HUES48 (cell line): ENCODE data around the gene LGALS9.
"Not testable (repeated sequence)": the region's sequence is repeated elsewhere in the genome, so short reads cannot be mapped to it uniquely, and the experiment has no call there.

Experiments used
- H3K27ac ChIP-seq: one replicate; pipeline ENCODE4 v1.7.0; 2013; ENCODE audit warnings: low read depth, low read length, inconsistent platforms
- H3K27me3 ChIP-seq: 2 replicates; pipeline ENCODE4 v1.6.1; 2013; ENCODE audit warnings: mild to moderate bottlenecking, low read length; ENCODE audit not compliant: control insufficient read depth, insufficient read depth
- H3K36me3 ChIP-seq: 2 replicates; pipeline ENCODE4 v1.6.1; 2013; ENCODE audit warnings: low read length; ENCODE audit not compliant: control insufficient read depth, insufficient read depth
- H3K4me1 ChIP-seq: 2 replicates; pipeline ENCODE4 v1.6.1; 2013; ENCODE audit warnings: mild to moderate bottlenecking, low read length; ENCODE audit not compliant: control insufficient read depth, insufficient read depth
- H3K4me3 ChIP-seq: 2 replicates; pipeline ENCODE4 v1.5.1; 2013; ENCODE audit warnings: mild to moderate bottlenecking, low read depth, low read length
- H3K9ac ChIP-seq: 2 replicates; pipeline ENCODE4 v1.6.1; 2013; ENCODE audit warnings: mild to moderate bottlenecking, low read depth, low read length, moderate library complexity
- H3K9me3 ChIP-seq: 2 replicates; pipeline ENCODE4 v1.6.1; 2013; ENCODE audit warnings: low read length; ENCODE audit not compliant: control insufficient read depth, insufficient read depth

Gene LGALS9

DNA sequence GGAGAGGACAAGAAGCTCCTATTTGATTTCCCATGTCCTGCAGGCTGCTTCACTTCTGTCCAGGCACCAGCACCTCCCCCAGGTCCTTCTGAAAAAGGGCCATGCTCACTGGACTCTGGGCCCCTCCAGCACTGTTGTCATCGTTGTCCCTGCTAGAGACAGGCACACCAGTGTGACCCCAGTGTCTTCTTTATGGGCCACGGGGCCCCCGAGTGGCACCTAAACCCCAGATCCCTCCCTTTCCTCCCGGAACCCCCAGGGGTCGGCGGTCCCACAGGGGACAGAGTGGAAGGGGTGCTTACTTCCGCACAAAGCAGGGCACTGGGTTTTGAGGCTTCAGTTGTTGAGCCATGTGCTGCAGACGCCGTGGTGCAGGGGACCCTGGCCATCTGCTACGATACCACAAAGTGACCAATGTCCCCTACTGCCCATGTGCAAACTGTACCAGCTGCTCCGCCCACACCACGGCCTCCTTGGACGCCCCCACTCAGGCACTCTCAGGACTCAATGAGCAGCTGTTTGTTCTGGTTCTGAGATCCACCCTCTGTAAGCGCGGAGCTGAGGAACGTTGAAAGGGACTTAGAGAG, 24.6 kb downstream of the LGALS9 start:
- H3K27ac ChIP-seq, H3K27me3 ChIP-seq, H3K9me3 ChIP-seq, H3K4me3 ChIP-seq, H3K36me3 ChIP-seq, H3K9ac ChIP-seq, H3K4me1 ChIP-seq: not testable (repeated sequence)

DNA sequence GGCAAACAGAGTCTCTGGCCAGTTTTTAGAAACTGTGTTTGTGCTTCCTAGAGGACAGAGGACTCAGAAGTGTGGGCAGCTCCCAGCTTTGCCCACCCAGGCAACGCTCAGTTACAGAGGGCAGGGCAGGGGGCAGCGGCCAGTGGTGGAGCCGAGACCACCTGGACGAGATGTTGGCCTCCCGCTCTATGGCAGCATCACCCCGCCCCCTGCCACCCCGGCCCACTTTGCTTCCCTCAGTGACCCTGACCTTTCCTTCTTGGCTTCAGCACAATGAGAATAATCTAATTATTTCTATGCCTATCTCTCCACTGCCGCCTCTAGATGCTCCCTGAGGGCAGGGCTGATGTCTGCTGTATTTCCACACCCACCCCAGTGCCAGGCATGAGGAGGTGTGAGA, 25.6 kb downstream of the LGALS9 start:
- H3K9ac ChIP-seq, H3K4me1 ChIP-seq, H3K27me3 ChIP-seq, H3K36me3 ChIP-seq, H3K9me3 ChIP-seq, H3K27ac ChIP-seq, H3K4me3 ChIP-seq: not testable (repeated sequence)

GRCh38 chr17:27657620-27658019, 26.6 kb downstream of the LGALS9 start:
- no peaks in the 10 kb centered on the region for H3K36me3 ChIP-seq
- no peak overlapping the region for H3K9ac ChIP-seq
- H3K4me3 ChIP-seq, result no peak overlapping the region
- H3K4me1 ChIP-seq, result no peaks in the 10 kb centered on the region
- H3K27me3 ChIP-seq, result no peaks in the 10 kb centered on the region
- no peaks in the 10 kb centered on the region for H3K9me3 ChIP-seq
- H3K27ac ChIP-seq, result no peak overlapping the region

DNA sequence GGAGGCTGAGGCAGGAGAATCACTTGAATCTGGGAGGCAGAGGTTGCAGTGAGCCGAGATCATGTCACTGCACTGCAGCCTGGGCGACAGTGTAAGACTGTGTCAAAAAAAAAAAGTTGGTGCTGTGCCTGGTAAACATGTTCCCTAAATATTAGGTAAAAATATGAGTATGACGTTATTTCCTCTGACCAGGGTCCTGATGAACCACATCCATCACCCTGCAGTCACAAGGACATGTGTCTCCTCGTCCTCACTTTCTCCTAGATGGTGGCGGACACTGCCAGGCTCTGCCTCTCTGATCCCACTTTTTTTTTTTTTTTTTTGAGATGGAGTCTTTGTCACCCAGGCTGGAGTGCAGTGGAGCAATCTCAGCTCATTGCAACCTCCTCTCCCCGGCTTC, 28.7 kb downstream of the LGALS9 start:
- Histone ChIP-seq H3K27me3 (no peaks in the 10 kb centered on the region), H3K9me3 (no peaks in the 10 kb centered on the region), H3K4me1 (no peaks in the 10 kb centered on the region), H3K36me3 (no peaks in the 10 kb centered on the region), H3K27ac (no peak overlapping the region), H3K9ac (no peak overlapping the region), H3K4me3 (no peak overlapping the region)

- H3K4me3 ChIP-seq, result no peak overlapping the region
- H3K36me3 ChIP-seq, result no peaks in the 10 kb centered on the region
Observed at GRCh38 chr17:27660436-27660835, 29.4 kb downstream of the LGALS9 start.

DNA sequence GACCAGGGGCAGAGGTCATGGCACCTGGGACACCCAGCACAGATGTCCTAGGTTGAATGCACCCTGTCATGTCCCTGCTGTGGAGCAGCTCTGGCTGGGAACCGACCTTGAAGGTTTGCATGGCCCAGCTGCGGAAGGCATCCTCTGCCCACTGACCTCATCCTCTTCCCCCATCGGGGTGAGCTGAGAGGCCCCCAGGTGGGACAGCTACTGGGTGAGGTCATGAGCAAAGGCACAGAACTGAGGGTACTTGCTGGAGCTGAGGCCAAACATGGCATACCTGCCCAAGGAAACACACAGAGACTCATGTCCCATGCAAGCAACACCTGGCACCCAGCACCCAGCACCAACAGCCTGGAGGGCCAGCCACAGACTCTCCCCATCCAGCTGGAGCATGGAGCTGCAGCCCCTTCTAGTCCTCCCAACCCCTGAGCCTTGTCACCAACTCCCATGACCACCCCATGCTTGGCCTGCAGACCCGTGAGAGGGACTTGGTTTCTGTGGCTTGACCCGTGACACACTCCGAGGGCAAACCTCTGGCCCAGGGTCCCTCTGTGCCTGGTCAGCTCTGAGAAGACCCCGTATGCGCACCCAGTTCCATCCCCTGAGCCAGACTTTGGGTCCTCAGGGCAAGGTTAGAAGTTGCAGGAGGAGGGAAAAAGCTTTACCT, 33.1 kb downstream of the LGALS9 start:
- H3K9ac ChIP-seq, result no peak overlapping the region
- H3K9me3 ChIP-seq, result no peaks in the 10 kb centered on the region
- no peak overlapping the region for H3K27ac ChIP-seq
- no peaks in the 10 kb centered on the region for H3K27me3 ChIP-seq
- H3K4me1 ChIP-seq, result no peaks in the 10 kb centered on the region
- H3K36me3 ChIP-seq, result no peaks in the 10 kb centered on the region
- H3K4me3 ChIP-seq, result no peak overlapping the region

More at GRCh38 chr17:27660436-27660835, 29.4 kb downstream of the LGALS9 start:
- no peaks in the 10 kb centered on the region for H3K4me1 ChIP-seq
- H3K9me3 ChIP-seq, result no peaks in the 10 kb centered on the region
- no peaks in the 10 kb centered on the region for H3K27me3 ChIP-seq
- no peak overlapping the region for H3K9ac ChIP-seq
- no peak overlapping the region for H3K27ac ChIP-seq

DNA sequence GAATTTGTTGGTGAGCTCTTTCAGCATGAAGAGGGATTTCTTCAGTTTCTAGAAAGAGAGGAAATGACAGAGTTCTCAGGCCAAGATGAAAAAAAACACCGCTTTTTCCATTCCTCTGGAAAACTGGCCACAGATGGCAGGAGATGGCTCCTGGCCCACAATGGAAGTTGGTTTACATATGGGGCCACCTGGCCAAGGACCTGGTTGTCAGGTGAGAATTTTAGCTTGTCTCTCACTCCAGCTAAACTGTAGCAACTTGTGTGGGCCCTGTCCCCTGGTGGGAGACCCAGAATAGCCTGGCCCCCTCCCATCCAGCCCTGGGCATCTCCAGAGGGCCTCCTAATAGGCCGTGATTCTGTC, 33.6 kb downstream of the LGALS9 start:
- H3K4me1 ChIP-seq, result no peaks in the 10 kb centered on the region
- no peaks in the 10 kb centered on the region for H3K36me3 ChIP-seq
- H3K27ac ChIP-seq, result no peak overlapping the region
- no peak overlapping the region for H3K9ac ChIP-seq
- no peak overlapping the region for H3K4me3 ChIP-seq
- H3K27me3 ChIP-seq, result no peaks in the 10 kb centered on the region
- no peaks in the 10 kb centered on the region for H3K9me3 ChIP-seq

- no peaks in the 10 kb centered on the region for H3K36me3 ChIP-seq
- H3K4me3 ChIP-seq, result no peak overlapping the region
- H3K4me1 ChIP-seq, result no peaks in the 10 kb centered on the region
- no peaks in the 10 kb centered on the region for H3K27me3 ChIP-seq
- H3K9me3 ChIP-seq, result no peaks in the 10 kb centered on the region
- H3K27ac ChIP-seq, result no peak overlapping the region
- no peak overlapping the region for H3K9ac ChIP-seq
Observed at GRCh38 chr17:27665549-27665948, 34.6 kb downstream of the LGALS9 start.

- not testable (repeated sequence) for H3K36me3 ChIP-seq, H3K4me3 ChIP-seq, H3K9me3 ChIP-seq, H3K9ac ChIP-seq, H3K27ac ChIP-seq, H3K4me1 ChIP-seq, H3K27me3 ChIP-seq
Observed at GRCh38 chr17:27666270-27666669, 35.3 kb downstream of the LGALS9 start.

GRCh38 chr17:27666831-27667560, 36.0 kb downstream of the LGALS9 start:
- H3K36me3 ChIP-seq, result no peaks in the 10 kb centered on the region
- no peaks in the 10 kb centered on the region for H3K27me3 ChIP-seq
- no peak overlapping the region for H3K9ac ChIP-seq
- no peaks in the 10 kb centered on the region for H3K9me3 ChIP-seq
- no peak overlapping the region for H3K27ac ChIP-seq
- H3K4me3 ChIP-seq, result no peak overlapping the region
- no peaks in the 10 kb centered on the region for H3K4me1 ChIP-seq

DNA sequence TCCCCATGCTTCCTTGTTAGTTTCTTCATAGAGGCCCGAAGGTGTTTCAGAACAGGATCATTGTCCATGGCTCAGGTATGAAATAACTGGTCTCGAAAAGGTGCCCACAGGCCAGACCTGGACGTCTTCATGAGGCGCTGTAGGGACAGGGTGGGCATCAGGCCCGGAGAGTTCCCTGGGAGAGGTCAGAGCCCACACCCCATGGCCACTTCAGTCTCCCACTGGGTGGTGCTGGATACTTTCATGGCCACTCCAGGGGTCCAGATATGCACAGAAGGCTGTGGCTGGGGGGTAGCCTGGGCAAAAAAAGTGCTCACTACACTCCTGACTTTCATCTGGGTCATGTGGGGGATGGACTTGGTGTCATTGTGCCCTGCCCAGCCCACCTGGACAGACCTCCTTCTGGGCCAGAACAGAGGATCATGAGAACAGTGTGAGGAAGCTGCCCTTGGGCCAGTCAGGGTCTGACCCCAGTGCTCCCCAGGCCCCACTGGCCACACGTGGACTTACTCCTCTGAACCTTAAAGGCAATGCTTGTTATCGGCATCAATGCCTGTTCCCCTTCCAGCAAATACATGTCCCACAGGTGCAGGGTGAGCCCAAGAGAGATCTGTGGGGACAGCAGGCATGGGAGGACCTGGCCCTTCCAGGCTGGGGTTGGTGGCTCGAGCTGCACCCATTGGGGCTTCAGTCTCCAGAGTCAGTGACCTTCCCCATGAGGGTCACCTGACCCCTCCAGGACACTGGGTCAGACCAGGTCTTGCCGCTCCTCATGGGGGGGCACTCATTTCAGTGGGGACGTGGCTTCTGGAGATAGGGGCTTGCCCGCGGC, 36.9 kb downstream of the LGALS9 start:
- Histone ChIP-seq H3K36me3 (no peaks in the 10 kb centered on the region), H3K4me3 (no peak overlapping the region), H3K27ac (no peak overlapping the region), H3K27me3 (no peaks in the 10 kb centered on the region), H3K9ac (no peak overlapping the region), H3K4me1 (no peaks in the 10 kb centered on the region), H3K9me3 (no peaks in the 10 kb centered on the region)
